Hypothalamus (tissue), 51 donors: Measurements from ENCODE around the gene SH2D7.

ENCODE experiments used
- DNase-seq, 51 donors: peaks; one replicate each; lab custom pipeline; 2025; lab: John Stamatoyannopoulos, UW

Gene SH2D7

DNA sequence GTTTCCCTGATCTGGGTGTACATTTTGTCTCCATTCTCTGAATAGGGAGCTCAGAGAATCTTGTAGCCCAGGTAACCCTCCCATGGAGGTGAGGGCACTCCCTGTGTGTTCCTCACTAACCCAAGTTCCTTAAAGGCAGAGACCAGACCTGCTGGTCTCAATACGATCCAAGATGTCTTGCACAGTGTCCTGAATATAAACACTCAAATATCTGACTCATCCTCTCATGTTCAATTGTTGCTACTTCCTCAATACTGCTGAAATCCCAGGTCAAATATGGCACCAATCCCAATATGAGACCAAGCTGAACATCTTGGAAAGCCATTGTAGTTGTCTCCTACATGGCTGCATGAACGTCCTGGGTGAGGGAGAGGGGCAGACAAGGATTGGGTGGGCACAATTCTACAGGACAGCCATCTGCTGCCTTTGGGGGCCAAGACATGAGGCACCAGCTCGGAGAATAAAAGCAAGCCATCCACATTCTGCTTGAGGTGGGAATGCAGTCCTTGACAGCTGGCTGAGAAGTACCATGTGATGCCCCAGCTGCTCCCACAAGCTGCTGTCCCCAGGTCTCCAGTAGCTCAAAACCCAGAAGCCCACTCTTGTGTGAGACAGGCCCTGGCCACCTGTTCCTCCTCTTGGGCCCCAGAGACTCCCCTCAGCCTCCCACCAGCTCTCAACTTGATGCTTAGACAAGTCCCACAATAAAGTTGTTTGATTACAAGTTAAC, 33.1 kb upstream of the SH2D7 start:
- DNase-seq: no peak

GRCh38 chr15:78060232-78060631, 32.1 kb upstream of the SH2D7 start:
- DNase-seq: no peak

GRCh38 chr15:78061963-78062427, 30.4 kb upstream of the SH2D7 start:
- DNase-seq: peak in 4 of 51 donors; percentile 20 to 35 (median 27)

DNA sequence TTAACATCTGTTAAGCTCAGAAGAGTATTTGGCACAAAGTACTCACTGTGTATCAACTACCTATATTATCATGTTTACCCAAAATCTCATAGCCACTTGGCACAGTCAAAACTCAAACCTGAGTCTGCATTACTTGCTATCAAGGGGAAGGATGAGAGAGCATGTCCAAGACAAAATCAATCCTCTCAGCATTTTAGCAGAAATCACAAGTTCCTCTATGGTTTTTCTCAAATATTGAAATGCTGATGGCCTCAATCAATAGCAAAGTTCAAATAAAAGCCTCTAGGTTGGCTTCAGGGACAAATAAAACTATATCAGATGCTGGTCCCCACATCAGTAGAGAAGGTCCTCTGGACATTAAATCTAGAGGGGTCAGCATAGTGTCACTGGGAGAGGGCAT, 29.1 kb upstream of the SH2D7 start:
- DNase-seq: no peak

DNA sequence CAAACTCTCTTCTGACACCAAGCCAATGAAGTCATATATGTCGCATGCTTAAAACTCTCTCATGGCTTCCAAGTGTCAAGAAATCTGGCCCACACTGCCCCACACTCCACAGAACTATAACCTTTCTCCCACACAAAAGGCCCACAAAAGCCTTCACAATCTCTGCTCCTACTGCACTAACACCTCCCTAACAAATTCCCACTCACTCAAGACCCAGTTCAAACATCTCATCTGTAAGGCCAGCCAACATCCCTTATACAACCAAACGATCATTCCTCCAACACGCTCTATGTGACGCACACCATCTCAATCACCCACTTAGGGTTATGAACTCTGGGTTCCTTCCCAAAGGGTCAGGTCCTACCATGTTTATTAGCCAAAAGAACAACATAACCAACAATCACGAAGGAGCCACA, 28.4 kb upstream of the SH2D7 start:
- DNase-seq: no peak

- no peak for DNase-seq
Measured at GRCh38 chr15:78064544-78064943, 27.8 kb upstream of the SH2D7 start.

GRCh38 chr15:78065284-78065872, 27.0 kb upstream of the SH2D7 start:
- DNase-seq: peak in 13 of 51 donors; percentile 29 to 64 (median 41)

- DNase-seq: no peak
Measured at GRCh38 chr15:78065973-78066946, 26.1 kb upstream of the SH2D7 start.

DNA sequence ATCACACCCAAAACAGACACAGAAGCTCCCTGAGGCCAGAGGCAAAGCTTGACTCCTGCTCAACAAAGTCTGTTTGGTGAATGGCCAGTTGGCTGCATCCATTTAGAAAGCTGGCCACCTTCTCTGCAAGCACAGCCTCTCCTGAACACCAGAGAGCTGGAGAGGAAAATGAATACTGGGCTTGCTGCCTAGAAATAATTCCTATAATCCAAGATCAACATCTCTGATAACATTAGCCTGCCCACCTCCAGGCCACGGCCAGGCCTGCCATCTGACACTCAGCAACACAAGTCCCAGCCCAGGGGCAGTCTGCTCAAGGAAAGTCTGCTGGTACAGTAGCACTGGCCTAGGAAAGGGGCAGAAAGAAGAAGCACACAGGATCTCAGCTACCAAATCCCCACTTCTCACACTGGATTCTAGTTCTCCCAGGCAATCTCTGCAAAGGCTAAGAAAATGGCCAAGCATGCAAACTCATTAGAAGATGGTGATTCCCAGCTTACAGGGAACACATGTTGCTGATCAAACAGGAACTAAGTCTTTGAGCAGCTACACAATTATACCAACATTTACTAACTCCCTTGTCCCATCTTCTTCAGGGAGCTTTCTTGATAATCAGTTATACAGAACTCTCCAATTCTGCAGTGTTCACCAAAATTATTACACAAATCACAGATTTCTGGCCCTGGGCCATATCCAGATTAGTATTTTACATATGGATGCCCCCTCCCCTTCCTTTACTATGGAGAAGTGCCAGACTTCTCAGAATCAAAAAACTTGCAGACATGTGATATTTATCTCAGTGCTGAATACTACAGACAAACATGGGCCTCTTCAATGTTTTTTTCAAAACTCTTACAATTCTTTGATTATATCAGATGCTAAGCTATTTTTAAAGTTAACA, 24.8 kb upstream of the SH2D7 start:
- no peak for DNase-seq

- DNase-seq: no peak
Measured at GRCh38 chr15:78069052-78069414, 23.3 kb upstream of the SH2D7 start.

GRCh38 chr15:78069462-78070029, 22.8 kb upstream of the SH2D7 start:
- DNase-seq: no peak

GRCh38 chr15:78070049-78070700, 22.2 kb upstream of the SH2D7 start:
- DNase-seq: peak in 2 of 51 donors; percentile 15 to 34

DNA sequence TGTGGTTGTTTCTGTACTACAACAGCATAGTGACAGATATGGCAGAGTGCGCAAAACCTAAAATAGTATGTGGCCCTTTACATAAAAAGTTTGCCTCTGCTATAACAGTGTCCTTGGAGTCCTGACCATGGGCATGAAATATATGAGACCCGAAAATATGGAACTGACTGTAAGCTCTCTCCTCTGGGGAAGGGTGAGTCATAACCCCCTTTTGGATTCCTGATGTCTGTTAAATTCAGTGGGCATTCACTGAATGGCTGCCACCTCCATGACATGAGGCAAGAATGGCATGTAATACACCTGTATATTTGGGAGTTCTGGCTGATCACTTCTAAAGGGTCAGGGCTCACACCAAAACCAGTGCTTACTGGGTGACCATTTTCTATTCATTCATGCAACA, 21.0 kb upstream of the SH2D7 start:
- no peak for DNase-seq

GRCh38 chr15:78072080-78072892, 20.1 kb upstream of the SH2D7 start:
- peak in 11 of 51 donors; percentile 18 to 48 (median 38) for DNase-seq

- no peak for DNase-seq
Measured at GRCh38 chr15:78073046-78073787, 19.1 kb upstream of the SH2D7 start.

- peak in 2 of 51 donors; percentile 23 to 34 for DNase-seq
Measured at GRCh38 chr15:78075490-78076230, 16.7 kb upstream of the SH2D7 start.
